ENCODE results near the gene CFD. TPM values are rescaled to one million over a fixed set of nuclear protein-coding genes. Genes with fewer than 3 reads are reported as not detected.
"Not testable (repeated sequence)": the region's sequence is repeated elsewhere in the genome, so short reads cannot be mapped to it uniquely, and the experiment has no call there.

The CFD gene
- total RNA-seq, 4 donors from 2014 or later, result 52.2 to 883 (median 129) TPM

GRCh38 chr19:834216-834615 is 25.2 kb upstream of the CFD start:
- 54 to 64% methylated on average over 18 to 24 of the region's 24 CpGs for WGBS, 2 donors
- Histone ChIP-seq H3K4me3 (no peak overlapping the region), H3K4me1 (peaks cover 0 to 4% (median 0%) of the 10 kb centered on the region in 3 donors), H3K9me3 (no peaks in the 10 kb centered on the region), H3K27ac (no peak overlapping the region), H3K36me3 (no peaks in the 10 kb centered on the region), H3K27me3 (peaks cover 0 to 88% (median 2%) of the 10 kb centered on the region in 4 donors)
- DNase-seq, result no peak
- intact Hi-C loops (cut with DNase I), result no loop called here
- no peak for TF ChIP-seq POLR2A (IDR thresholded peaks at IDR 0.05)
- no peak for TF ChIP-seq CTCF (IDR thresholded peaks at IDR 0.05)

DNA sequence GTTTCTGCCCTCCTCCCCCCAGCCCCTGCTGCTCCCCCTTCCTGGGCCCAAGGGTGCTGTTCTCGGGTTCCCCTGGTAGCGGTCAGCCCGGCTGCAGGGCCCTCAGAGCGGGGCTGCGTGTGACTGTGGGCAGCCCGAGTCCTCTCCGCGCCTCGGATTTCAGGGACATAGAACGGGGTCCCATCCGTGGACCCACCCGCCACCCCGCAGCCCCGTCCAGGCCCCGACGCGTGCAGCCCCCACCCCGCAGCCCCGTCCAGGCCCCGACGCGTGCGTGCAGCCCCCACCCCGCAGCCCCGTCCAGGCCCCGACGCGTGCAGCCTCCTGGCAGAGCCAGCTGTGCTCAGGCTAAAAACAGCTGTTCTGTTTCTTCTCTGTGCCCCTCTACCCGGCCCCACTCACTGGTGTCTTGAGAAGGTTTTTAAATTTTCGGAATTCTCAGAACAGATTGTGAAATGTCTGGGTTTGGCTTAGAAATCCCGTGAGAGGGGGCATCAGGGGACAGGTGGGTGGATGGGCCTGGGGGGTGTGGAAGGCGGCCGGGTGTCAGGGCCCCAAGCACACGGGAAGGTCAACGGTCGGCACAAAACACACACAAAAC is 24.2 kb upstream of the CFD start:
- Histone ChIP-seq H3K27ac (no peak overlapping the region), H3K27me3 (peaks cover 0 to 88% (median 2%) of the 10 kb centered on the region in 4 donors), H3K4me1 (peaks cover 0 to 8% (median 0%) of the 10 kb centered on the region in 3 donors), H3K9me3 (no peaks in the 10 kb centered on the region), H3K36me3 (no peaks in the 10 kb centered on the region), H3K4me3 (no peak overlapping the region)
- no peak for DNase-seq
- TF ChIP-seq POLR2A (IDR thresholded peaks at IDR 0.05) (no peak), CTCF (IDR thresholded peaks at IDR 0.05) (no peak)
- no CpG with 5 or more reads among the region's 36 CpGs for WGBS, 2 donors
- intact Hi-C loops (cut with DNase I), result no loop called here

GRCh38 chr19:840519-841206 is 18.8 kb upstream of the CFD start, which contains the start of gene PRTN3:
PRTN3 (plus strand) TSS chr19:840999; CDS start chr19:841009, 10 bp downstream.
- TF ChIP-seq POLR2A (IDR thresholded peaks at IDR 0.05), result no peak
- TF ChIP-seq CTCF (IDR thresholded peaks at IDR 0.05), result no peak
- Histone ChIP-seq H3K36me3 (no peaks in the 10 kb centered on the region), H3K27me3 (peaks cover 0 to 94% (median 10%) of the 10 kb centered on the region in 4 donors), H3K27ac (no peak within 1 kb of the TSS), H3K9me3 (no peaks in the 10 kb centered on the region), H3K4me1 (peaks cover 9 to 28% (median 11%) of the 10 kb centered on the region in 3 donors), H3K4me3 (no peak within 1 kb of the TSS)
- DNase-seq, result no peak
- intact Hi-C loops (cut with DNase I), result no loop called here
- 45% methylated on average over 6 of the region's 24 CpGs; no CpG with 5 or more reads in 1 of the 2 donors for WGBS, 2 donors

- Histone ChIP-seq H3K4me1 (peaks cover 11 to 30% (median 11%) of the 10 kb centered on the region in 3 donors), H3K27me3 (peaks cover 0 to 95% (median 8%) of the 10 kb centered on the region in 4 donors)
- WGBS, 2 donors, result 65 to 66% methylated on average over 6 to 7 of the region's 7 CpGs
- H3K4me3 ChIP-seq; DNase-seq; H3K36me3 ChIP-seq; H3K27ac ChIP-seq; H3K9me3 ChIP-seq; intact Hi-C loops (cut with DNase I): not testable (repeated sequence)
These were observed 16.7 kb upstream of the CFD start for GRCh38 chr19:842802-843179.

- Histone ChIP-seq H3K27ac (no peak overlapping the region), H3K27me3 (peaks cover 0 to 97% (median 9%) of the 10 kb centered on the region in 4 donors), H3K4me1 (peaks cover 11 to 35% (median 16%) of the 10 kb centered on the region in 3 donors), H3K36me3 (no peaks in the 10 kb centered on the region), H3K4me3 (peak overlapping the region in 2 of 4 donors; percentile 29 to 51), H3K9me3 (no peaks in the 10 kb centered on the region)
- TF ChIP-seq CTCF (IDR thresholded peaks at IDR 0.05) (peak in 1 of 6 experiments; percentile 24), POLR2A (IDR thresholded peaks at IDR 0.05) (no peak)
- intact Hi-C loops (cut with DNase I), result no loop called here
- 16% methylated on average over 3 of the region's 46 CpGs; no CpG with 5 or more reads in 1 of the 2 donors for WGBS, 2 donors
- no peak for DNase-seq
These were observed 16.2 kb upstream of the CFD start for GRCh38 chr19:843180-843835.

Measured in esophagus squamous epithelium (tissue), 5 donors.